ENCODE measurements around the gene CLDN5.

Gene CLDN5

GRCh38 chr22:19524170-19525115 is at the start of gene CLDN5:
Gene CLDN5, minus strand, starts transcription at chr22:19524410. Its CDS starts 155 bp downstream, at chr22:19524255.
- DNase-seq (ENCODE audit: insufficient read length, low spot score), result no peak
- FAIRE-seq, result no peak

DNA sequence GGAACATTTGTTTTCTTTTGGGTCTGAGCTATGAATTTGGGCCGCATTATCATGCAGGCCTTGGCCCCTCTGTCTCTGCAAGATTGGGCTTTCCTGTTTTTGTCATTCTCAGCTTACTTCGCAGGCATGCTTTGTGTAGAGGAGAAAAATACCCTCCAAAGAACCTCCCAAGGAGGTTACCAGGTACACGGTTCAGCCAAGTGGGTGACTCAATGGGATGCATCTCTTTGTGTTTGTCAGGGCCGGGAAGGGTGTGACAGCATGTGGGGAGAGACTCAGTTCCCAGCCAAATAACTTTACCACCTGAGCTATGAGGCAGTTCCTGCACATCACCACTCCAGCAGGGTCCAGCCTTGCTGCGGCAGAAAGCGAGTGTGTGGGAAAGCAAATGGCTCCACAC is 47.8 kb upstream of the CLDN5 start:
- FAIRE-seq (no peak), DNase-seq (ENCODE audit: insufficient read length, low spot score) (no peak)

DNA sequence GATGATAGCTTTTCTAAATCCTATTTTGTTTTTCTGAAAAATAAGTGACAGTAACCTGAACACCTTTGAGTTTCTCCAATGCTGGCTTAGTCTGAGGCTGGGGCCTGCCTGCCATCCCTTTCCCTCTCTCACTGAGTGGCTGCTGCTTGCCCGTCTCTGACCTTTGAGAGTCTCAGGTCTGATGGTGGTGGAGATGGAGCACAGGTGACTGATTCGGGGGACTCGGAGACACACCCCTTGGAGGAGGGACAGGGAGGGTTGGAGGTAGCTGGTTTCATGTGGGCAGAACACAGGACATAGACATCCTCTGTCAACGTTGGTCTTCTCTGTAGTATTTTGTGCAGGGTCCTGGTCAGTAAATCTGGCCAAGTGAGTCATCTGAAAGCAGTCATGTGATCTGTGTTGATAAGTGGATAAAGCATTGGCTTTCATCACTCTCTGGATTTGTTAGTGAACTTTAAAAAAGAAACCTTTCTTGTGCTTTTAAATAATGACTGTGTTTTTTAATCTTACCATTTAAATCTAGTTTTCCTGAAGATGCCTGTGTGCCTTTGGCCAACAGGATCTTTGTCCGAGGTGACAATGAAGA is 47.1 kb upstream of the CLDN5 start:
- DNase-seq (ENCODE audit: insufficient read length, low spot score) (no peak), FAIRE-seq (no peak)

DNA sequence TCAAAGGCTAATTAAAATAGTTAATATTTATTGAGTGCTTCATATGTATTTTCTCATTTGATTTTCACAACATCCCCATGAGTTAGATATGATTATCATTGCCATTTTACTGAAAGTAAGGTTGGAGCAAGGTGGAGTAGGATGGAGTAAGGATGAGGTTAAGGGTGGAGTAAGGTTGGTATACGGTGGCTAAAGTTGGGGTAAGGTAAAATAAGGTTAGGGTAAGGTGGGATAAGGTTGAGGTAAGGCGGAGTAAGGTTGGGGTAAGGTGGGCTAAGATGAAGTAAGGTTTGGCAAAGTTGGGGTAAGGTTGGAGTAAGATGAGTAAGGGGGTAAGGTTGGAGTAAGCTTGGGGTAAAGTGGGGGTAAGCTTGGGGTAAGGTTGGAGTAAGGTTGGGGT is 45.8 kb upstream of the CLDN5 start:
- no peak for DNase-seq (ENCODE audit: insufficient read length, low spot score)

DNA sequence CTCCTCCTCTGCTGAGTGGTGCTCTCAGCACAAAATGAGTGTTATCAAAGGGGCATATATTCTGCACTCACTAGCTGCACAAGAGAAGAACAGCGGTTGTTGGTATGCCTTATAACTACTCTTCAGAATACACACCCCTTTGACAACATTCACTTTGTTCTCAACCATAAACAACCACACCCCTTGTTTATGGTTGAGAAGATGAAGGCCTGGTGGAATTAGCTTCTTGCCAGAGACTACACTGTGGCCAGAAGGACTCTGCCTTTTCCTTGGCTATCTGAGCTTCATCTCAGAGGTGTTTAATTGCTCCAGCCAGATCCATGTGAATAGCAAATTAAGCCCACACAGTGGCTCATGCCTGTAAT is 45.0 kb upstream of the CLDN5 start:
- no peak for FAIRE-seq
- no peak for DNase-seq (ENCODE audit: insufficient read length, low spot score)

More for the DNA sequence above, 45.8 kb upstream of the CLDN5 start:
- FAIRE-seq, result no peak

- FAIRE-seq (no peak), DNase-seq (ENCODE audit: insufficient read length, low spot score) (no peak)
Measured at GRCh38 chr22:19568337-19569275, 44.4 kb upstream of the CLDN5 start.

DNA sequence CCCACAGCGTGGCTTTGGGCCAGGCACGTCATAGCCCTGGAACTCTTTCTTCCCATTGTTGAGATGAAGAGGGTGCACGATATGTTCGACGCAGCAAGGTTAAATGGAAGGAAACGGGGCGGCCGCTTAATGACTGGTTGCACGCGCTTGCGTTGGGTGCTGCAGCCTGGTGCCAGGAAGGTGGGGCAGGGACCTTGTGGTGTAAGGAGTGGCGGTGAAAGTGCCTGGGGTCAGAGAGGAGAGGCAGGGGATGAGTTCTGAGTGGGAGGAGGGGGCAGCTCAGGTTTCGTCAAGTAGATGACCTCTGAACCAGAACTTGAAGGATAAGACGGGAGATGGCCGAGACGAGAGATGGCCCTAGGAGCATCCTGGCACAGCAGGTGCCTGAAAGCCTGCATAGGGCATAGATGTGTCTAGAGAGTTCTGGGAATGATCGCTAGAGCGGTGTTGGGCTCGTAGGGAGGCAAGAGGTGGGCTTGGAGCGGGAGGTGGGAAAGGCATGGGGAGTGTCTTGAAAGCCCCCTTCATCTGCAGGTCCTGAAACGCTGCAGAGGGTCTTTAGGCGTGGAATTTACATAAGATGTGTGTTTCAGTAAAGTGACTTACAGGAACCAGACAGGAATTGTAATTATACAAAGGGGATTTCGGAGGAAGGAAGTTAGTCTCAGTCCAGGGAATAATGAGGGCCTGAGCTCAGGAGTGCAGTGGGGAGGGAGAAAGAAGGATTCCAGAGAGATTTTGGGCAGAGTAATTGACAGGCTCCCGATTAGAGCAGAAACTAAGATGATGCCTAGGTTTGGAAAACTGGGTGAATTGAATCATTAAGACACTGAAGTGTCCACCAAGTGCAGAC is 43.2 kb upstream of the CLDN5 start:
- FAIRE-seq (no peak), DNase-seq (ENCODE audit: insufficient read length, low spot score) (no peak)

DNA sequence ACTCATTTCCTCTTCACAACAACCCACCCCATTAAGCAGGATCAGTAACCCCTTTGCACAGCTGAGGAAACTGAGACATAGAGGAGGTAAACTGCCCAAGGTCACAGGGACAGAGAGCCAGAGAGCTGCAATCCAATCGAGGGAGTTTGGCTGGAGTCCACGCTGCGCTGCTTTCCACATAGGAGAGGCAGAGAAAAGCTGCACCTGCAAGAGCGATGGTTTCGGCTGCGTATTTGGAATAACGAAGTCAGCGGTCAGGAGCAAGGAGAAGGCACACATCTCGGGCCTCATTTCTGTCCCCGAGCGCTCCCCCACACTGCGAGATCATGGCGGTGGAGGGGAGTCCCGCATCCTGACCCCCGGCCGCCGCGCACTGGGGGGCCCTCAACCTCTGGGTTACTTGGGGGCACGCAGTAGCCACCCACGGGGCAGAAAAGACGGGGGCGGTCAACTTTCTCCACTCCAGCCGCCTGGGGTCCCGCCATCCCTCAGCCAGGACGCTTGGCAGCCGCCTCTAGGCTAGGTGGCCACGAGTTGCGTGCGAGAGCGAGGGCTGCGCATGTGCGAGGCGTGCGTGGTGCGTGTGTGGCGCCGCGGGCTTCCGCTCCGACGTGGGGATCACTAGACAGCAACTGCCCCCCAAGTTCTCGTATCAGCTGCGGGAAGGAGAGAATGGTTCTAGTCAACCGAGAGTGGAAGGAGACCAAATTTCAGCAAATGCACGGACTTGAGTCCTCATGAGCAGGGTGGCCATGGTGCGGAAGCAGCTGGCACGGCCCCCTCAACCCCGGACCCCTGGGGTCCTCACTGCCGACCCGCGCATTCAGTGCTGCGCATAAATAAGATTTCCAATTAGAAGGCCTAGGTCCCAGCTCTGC is 42.3 kb upstream of the CLDN5 start:
- DNase-seq (ENCODE audit: insufficient read length, low spot score) (no peak), FAIRE-seq (no peak)

GRCh38 chr22:19565382-19566278 is 41.4 kb upstream of the CLDN5 start:
- DNase-seq (ENCODE audit: insufficient read length, low spot score), result no peak
- FAIRE-seq, result no peak

DNA sequence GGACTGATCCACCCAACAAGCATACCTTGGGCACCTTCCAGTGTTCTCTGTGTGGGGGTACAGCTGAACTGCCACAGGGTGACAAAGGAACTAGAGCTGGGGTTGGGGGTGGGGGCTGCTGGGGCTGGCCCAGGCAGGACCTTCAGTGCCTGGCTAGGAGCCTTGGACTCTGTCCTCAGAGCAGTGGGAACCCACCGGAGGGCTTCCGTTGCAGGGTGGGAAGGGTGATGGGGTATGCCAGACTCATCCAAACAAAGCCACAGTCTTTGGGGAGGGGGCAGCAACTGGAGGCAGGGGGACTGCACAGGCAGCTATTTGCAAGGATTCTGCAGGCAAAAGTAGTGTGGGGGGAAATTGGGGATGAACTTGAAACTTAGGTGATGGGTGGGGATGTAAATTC is 35.7 kb upstream of the CLDN5 start:
- DNase-seq (ENCODE audit: insufficient read length, low spot score) (no peak), FAIRE-seq (no peak)

DNA sequence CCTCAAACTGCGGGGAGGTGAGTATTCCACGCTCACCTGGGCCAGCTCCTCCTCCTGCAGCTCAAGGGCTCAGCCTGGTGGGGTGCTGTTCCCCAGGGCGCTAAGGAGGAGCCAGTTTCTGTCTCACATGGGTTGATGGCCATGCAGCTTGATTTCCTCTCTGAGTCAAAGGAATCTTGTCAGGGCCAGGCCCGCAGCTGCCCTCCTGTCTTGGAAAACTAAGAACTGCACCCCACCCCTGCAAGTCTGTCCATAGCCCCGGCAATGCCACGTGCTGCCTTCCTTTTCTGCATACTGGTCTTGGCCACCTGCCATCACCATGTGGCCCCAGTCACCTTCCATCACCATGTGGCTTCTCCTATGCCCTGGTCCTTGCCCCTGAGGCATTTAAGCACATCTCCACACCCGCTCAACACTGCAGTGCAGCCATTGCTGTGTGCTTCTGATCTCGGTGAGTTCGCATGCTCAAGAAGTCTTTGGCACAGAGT is 35.2 kb upstream of the CLDN5 start:
- DNase-seq (ENCODE audit: insufficient read length, low spot score), result no peak

GRCh38 chr22:19556963-19557545 is 32.8 kb upstream of the CLDN5 start:
- DNase-seq (ENCODE audit: insufficient read length, low spot score) (no peak), FAIRE-seq (no peak)

More for the DNA sequence above, 35.2 kb upstream of the CLDN5 start:
- no peak for FAIRE-seq

DNA sequence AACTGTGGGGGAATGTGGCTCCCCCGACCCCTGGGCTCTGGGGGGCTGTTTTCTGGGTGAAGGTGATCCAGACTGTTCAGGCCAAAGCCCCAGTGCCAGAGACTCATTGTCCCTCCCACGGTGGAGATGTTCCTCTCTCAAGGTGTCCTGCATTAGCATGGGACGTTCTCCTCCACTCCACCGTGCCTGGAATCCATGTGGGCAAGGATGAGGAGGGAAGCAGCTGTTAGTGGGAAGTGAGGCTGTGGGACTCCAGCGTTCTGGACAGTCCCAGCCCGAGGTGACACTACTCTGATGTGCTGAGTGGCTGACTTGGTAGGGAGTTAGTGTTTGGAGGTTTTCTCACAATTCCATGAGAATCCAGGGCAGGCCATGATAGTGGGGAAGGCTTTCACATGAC is 31.4 kb upstream of the CLDN5 start:
- no peak for DNase-seq (ENCODE audit: insufficient read length, low spot score)
- no peak for FAIRE-seq

GRCh38 chr22:19554834-19555404 is 30.7 kb upstream of the CLDN5 start:
- no peak for DNase-seq (ENCODE audit: insufficient read length, low spot score)
- FAIRE-seq, result no peak

DNA sequence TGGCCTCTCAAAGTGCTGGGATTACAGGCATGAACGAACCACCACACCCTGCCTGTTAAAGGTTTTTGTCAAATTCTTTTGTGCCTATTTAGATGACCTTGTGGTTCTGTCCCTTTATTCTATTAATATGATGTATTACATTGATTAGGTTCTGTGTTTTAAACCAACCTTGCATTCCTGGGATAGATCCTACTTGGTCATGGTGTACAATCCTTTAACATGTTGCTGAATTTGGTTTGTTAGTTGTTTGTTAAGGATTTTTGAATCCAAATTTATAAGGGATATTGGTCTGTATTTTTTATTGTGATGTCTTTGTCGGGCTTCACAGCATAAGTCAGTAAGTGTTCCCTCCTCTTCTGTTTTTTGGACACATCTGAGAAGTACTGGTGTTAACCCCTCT is 29.0 kb upstream of the CLDN5 start:
- FAIRE-seq (no peak), DNase-seq (ENCODE audit: insufficient read length, low spot score) (no peak)

- FAIRE-seq (no peak), DNase-seq (ENCODE audit: insufficient read length, low spot score) (no peak)
Measured at GRCh38 chr22:19550382-19550781, 26.2 kb upstream of the CLDN5 start.

GRCh38 chr22:19549428-19549827 is 25.2 kb upstream of the CLDN5 start:
- FAIRE-seq, result no peak
- DNase-seq (ENCODE audit: insufficient read length, low spot score), result no peak
